HepG2 (cell line): ENCODE results near the gene OXSM. TPM values are rescaled to one million over a fixed set of nuclear protein-coding genes. Genes with fewer than 3 reads are reported as not detected.

ENCODE experiments used
- ARNT2 ChIP-seq: sonication (generic); formaldehyde crosslinking; IDR thresholded peaks from 2 replicates; pipeline ENCODE4 v1.8.0; 2022; ENCODE audit warnings: mild to moderate bottlenecking, low read depth, missing genetic modification reagents, moderate library complexity
- ELK4 ChIP-seq: sonication (generic); formaldehyde crosslinking; IDR thresholded peaks from 2 replicates; pipeline ENCODE4 v1.9.0; 2021; ENCODE audit warnings: missing genetic modification reagents, borderline replicate concordance
- EZH2 ChIP-seq: conservative IDR thresholded peaks from 2 replicates; pipeline ENCODE4 v1.6.1; 2012; ENCODE audit warnings: mild to moderate bottlenecking, low read depth, low read length, moderate library complexity
- FOXO1 ChIP-seq: sonication (generic); formaldehyde crosslinking; IDR thresholded peaks from 2 replicates; pipeline ENCODE4 v1.4.0; 2020; ENCODE audit warnings: missing genetic modification reagents
- HNF4A ChIP-seq: sonication (generic); formaldehyde crosslinking; IDR thresholded peaks from 2 replicates; pipeline ENCODE4 v1.4.0; 2020; ENCODE audit warnings: missing genetic modification reagents
- MXD1 ChIP-seq: sonication (generic); formaldehyde crosslinking; IDR thresholded peaks from 2 replicates; pipeline ENCODE4 v1.4.0; 2020; ENCODE audit warnings: mild to moderate bottlenecking, missing genetic modification reagents
- PTBP1 ChIP-seq: fragments of 200-400 bp; formaldehyde crosslinking; IDR thresholded peaks from 2 replicates; pipeline ENCODE4 v1.6.1; 2018; ENCODE audit warnings: low read length, low read depth; ENCODE audit not compliant: poor library complexity, severe bottlenecking
- ZBTB43 ChIP-seq: sonication (generic); formaldehyde crosslinking; conservative IDR thresholded peaks from 2 replicates; pipeline ENCODE4 v1.4.0; 2020; ENCODE audit warnings: missing genetic modification reagents
- ZNF256 ChIP-seq: sonication (generic); formaldehyde crosslinking; conservative IDR thresholded peaks from 2 replicates; pipeline ENCODE4 v1.4.0; 2020; ENCODE audit warnings: missing genetic modification reagents
- ZNF350 ChIP-seq: sonication (generic); formaldehyde crosslinking; IDR thresholded peaks from 2 replicates; pipeline ENCODE4 v1.4.0; 2020; ENCODE audit warnings: mild to moderate bottlenecking, low read depth, missing genetic modification reagents, borderline replicate concordance
- ZNF407 ChIP-seq: sonication (generic); formaldehyde crosslinking; IDR thresholded peaks from one replicate; pipeline ENCODE4 v1.5.1; 2020; ENCODE audit warnings: mild to moderate bottlenecking, missing genetic modification reagents; ENCODE audit errors: not compliant biosample characterization
- ZNF510 ChIP-seq: sonication (generic); formaldehyde crosslinking; IDR thresholded peaks from 2 replicates; pipeline ENCODE4 v1.4.0; 2020; ENCODE audit warnings: low read depth, mild to moderate bottlenecking, missing genetic modification reagents
- ZNF543 ChIP-seq: sonication (generic); formaldehyde crosslinking; IDR thresholded peaks from 2 replicates; pipeline ENCODE4 v1.4.0; 2020; ENCODE audit warnings: mild to moderate bottlenecking, missing genetic modification reagents
- ZNF557 ChIP-seq: sonication (generic); formaldehyde crosslinking; IDR thresholded peaks from 2 replicates; pipeline ENCODE4 v1.4.0; 2020; ENCODE audit warnings: missing genetic modification reagents
- ZSCAN30 ChIP-seq: sonication (generic); formaldehyde crosslinking; IDR thresholded peaks from 2 replicates; pipeline ENCODE4 v1.5.0; 2020; ENCODE audit warnings: mild to moderate bottlenecking, missing genetic modification reagents
- polyA plus RNA-seq, 8 experiments: library from polyadenylated mRNA; depleted of rRNA in 3 of 8; stranded (reverse) in 7 of 8; unstranded in 1 of 8; fragments of >200 nt; fragmentation: Illumina TruSeq in 4 of 8; extraction: Trizol in 4 of 8; gene quantifications; 2 replicates each; pipeline versions ENCODE4 v1.2.1 to v1.2.3, GENCODE V29; 2011 to 2016; ENCODE audit warnings: low read depth in 4 of 8, missing spikeins in 1 of 8, mixed read lengths in 1 of 8; ENCODE audit not compliant: insufficient read depth in 1 of 8
- total RNA-seq, 5 experiments: library from RNA; depleted of rRNA; stranded (reverse); fragments of >200 nt; fragmentation: Illumina TruSeq; extraction: Trizol; gene quantifications; 2 replicates each; pipeline ENCODE4 v1.2.3, GENCODE V29; 2016; ENCODE audit warnings: low read depth in 1 of 5

The OXSM gene
- total and polyA plus RNA-seq, 2 of the 13 experiments (the other 11 are each of a cell fraction or from before 2014, with no cell fraction given) = 18.2 to 34.4 TPM

- TF ChIP-seq ZNF407 (no peak), ZSCAN30 (CRISPR knock-in tag) (no peak), ZNF510 (no peak), ZNF350 (CRISPR knock-in tag) (no peak; the same call in 1 of the 2 replicates), ELK4 (CRISPR knock-in tag) (no peak), ZBTB43 (peak; percentile 62), ZNF543 (CRISPR knock-in tag) (no peak; the same call in 1 of the 2 replicates), MXD1 (CRISPR knock-in tag) (peak; percentile 57; the same call in 1 of the 2 replicates), PTBP1 (peak; percentile 65), ARNT2 (0 out of 2 replicates have a peak, but pooled peaks have one; percentile 28), EZH2 (no peak), FOXO1 (no peak; the same call in 1 of the 2 replicates), ZNF557 (no peak), HNF4A (no peak), ZNF256 (peak; percentile 87)
These were observed 6.8 kb upstream of the OXSM start, which contains the start of gene NGLY1 (continued) for GRCh38 chr3:25782938-25783660.
